HepG2 (cell line): Measurements from ENCODE around the gene VAV2. TPM values are rescaled to one million over a fixed set of nuclear protein-coding genes. Genes with fewer than 3 reads are reported as not detected.

ENCODE experiments used
- HOXA7 ChIP-seq: sonication (generic); formaldehyde crosslinking; IDR thresholded peaks from 2 replicates; pipeline ENCODE4 v1.8.1; 2022; ENCODE audit warnings: mild to moderate bottlenecking, missing genetic modification reagents, moderate library complexity
- IRX3 ChIP-seq: sonication (generic); formaldehyde crosslinking; IDR thresholded peaks from 2 replicates; pipeline ENCODE4 v1.8.1; 2023; ENCODE audit warnings: mild to moderate bottlenecking, low read depth, missing genetic modification reagents, borderline replicate concordance
- JUN ChIP-seq: sonication (generic); formaldehyde crosslinking; IDR thresholded peaks from 2 replicates; pipeline ENCODE4 v1.4.0; 2020; ENCODE audit warnings: mild to moderate bottlenecking, missing genetic modification reagents
- JUND ChIP-seq: sonication (generic); formaldehyde crosslinking; IDR thresholded peaks from 2 replicates; pipeline ENCODE4 v1.8.0; 2022; ENCODE audit warnings: mild to moderate bottlenecking, missing genetic modification reagents
- KDM1A ChIP-seq: IDR thresholded peaks from 2 replicates; pipeline ENCODE4 v1.6.1; 2016; ENCODE audit warnings: missing compliant biosample characterization
- NR2C2 ChIP-seq: sonication (generic); formaldehyde crosslinking; IDR thresholded peaks from 2 replicates; pipeline ENCODE4 v1.4.0; 2020; ENCODE audit warnings: missing genetic modification reagents, mild to moderate bottlenecking, moderate library complexity, borderline replicate concordance
- PLSCR1 ChIP-seq: sonication (generic); formaldehyde crosslinking; IDR thresholded peaks from 2 replicates; pipeline ENCODE4 v1.5.0; 2020; ENCODE audit warnings: missing genetic modification reagents, mild to moderate bottlenecking, borderline replicate concordance
- SIX4 ChIP-seq: sonication (generic); formaldehyde crosslinking; IDR thresholded peaks from 2 replicates; pipeline ENCODE4 v1.4.0; 2020; ENCODE audit warnings: missing genetic modification reagents
- SNAPC4 ChIP-seq: sonication (generic); formaldehyde crosslinking; IDR thresholded peaks from 2 replicates; pipeline ENCODE4 v1.4.0; 2020; ENCODE audit warnings: mild to moderate bottlenecking, missing genetic modification reagents
- TBL1XR1 ChIP-seq: fragments of 150-350 bp; IDR thresholded peaks from 2 replicates; pipeline ENCODE4 v1.6.1; 2014; ENCODE audit warnings: borderline replicate concordance, low read length; ENCODE audit not compliant: partially characterized antibody
- THYN1 ChIP-seq: sonication (generic); formaldehyde crosslinking; IDR thresholded peaks from 2 replicates; pipeline ENCODE4 v1.8.1; 2023; ENCODE audit warnings: low read depth, mild to moderate bottlenecking, moderate library complexity, missing genetic modification reagents, borderline replicate concordance
- UBTF ChIP-seq: sonication (generic); formaldehyde crosslinking; IDR thresholded peaks from 2 replicates; pipeline ENCODE4 v1.4.0; 2020; ENCODE audit warnings: mild to moderate bottlenecking, missing genetic modification reagents
- ZBTB21 ChIP-seq: sonication (generic); formaldehyde crosslinking; IDR thresholded peaks from 2 replicates; pipeline ENCODE4 v1.4.0; 2020; ENCODE audit warnings: missing genetic modification reagents
- ZNF280B ChIP-seq: sonication (generic); formaldehyde crosslinking; IDR thresholded peaks from 2 replicates; pipeline ENCODE4 v1.5.0; 2020; ENCODE audit warnings: missing genetic modification reagents, mild to moderate bottlenecking, borderline replicate concordance
- ZNF431 ChIP-seq: sonication (generic); formaldehyde crosslinking; IDR thresholded peaks from 2 replicates; pipeline ENCODE4 v1.9.0; 2022; ENCODE audit warnings: missing genetic modification reagents, low read depth, mild to moderate bottlenecking, borderline replicate concordance
- ZNF550 ChIP-seq: sonication (generic); formaldehyde crosslinking; IDR thresholded peaks from 2 replicates; pipeline ENCODE4 v1.4.0; 2020; ENCODE audit warnings: mild to moderate bottlenecking, missing genetic modification reagents, borderline replicate concordance
- ZNF746 ChIP-seq: sonication (generic); formaldehyde crosslinking; IDR thresholded peaks from 2 replicates; pipeline ENCODE4 v1.8.0; 2022; ENCODE audit warnings: mild to moderate bottlenecking, missing genetic modification reagents
- polyA plus RNA-seq, 8 experiments: library from polyadenylated mRNA; depleted of rRNA in 3 of 8; stranded (reverse) in 7 of 8; unstranded in 1 of 8; fragments of >200 nt; fragmentation: Illumina TruSeq in 4 of 8; extraction: Trizol in 4 of 8; gene quantifications; 2 replicates each; pipeline versions ENCODE4 v1.2.1 to v1.2.3, GENCODE V29; 2011 to 2016; ENCODE audit warnings: low read depth in 4 of 8, missing spikeins in 1 of 8, mixed read lengths in 1 of 8; ENCODE audit not compliant: insufficient read depth in 1 of 8
- total RNA-seq, 5 experiments: library from RNA; depleted of rRNA; stranded (reverse); fragments of >200 nt; fragmentation: Illumina TruSeq; extraction: Trizol; gene quantifications; 2 replicates each; pipeline ENCODE4 v1.2.3, GENCODE V29; 2016; ENCODE audit warnings: low read depth in 1 of 5

VAV2 gene
- total and polyA plus RNA-seq, 2 of the 13 experiments (the other 11 are each of a cell fraction or from before 2014, with no cell fraction given) = 22.5 to 22.9 TPM

- TF ChIP-seq ZNF280B (CRISPR knock-in tag) = no peak
- no peak for TF ChIP-seq ZNF746 (CRISPR knock-in tag)
- no peak for TF ChIP-seq IRX3 (CRISPR knock-in tag)
- TF ChIP-seq TBL1XR1 = no peak
- no peak for TF ChIP-seq HOXA7 (CRISPR knock-in tag)
- TF ChIP-seq THYN1 = no peak
- no peak for TF ChIP-seq KDM1A
- no peak for TF ChIP-seq JUN (CRISPR knock-in tag)
- TF ChIP-seq SIX4 (CRISPR knock-in tag) = no peak
- no peak for TF ChIP-seq ZNF550 (CRISPR knock-in tag)
- no peak for TF ChIP-seq UBTF (CRISPR knock-in tag)
- TF ChIP-seq ZBTB21 (CRISPR knock-in tag) = no peak
- 0 out of 2 replicates have a peak, but pooled peaks have one; percentile 12 for TF ChIP-seq SNAPC4 (CRISPR knock-in tag)
- no peak for TF ChIP-seq PLSCR1 (CRISPR knock-in tag)
- TF ChIP-seq NR2C2 = no peak
- no peak for TF ChIP-seq ZNF431 (CRISPR knock-in tag)
- no peak for TF ChIP-seq JUND (CRISPR knock-in tag)
These were observed 18.1 kb downstream of the VAV2 start (continued) for GRCh38 chr9:133973791-133974630.
